Gastrocnemius medialis (tissue), 4 donors: ENCODE results near the gene C19orf85.

Experiments
- POLR2A ChIP-seq, 2 donors: fragments of 450-650 bp; IDR thresholded peaks; one replicate each; pipeline ENCODE4 v1.6.1; 2017; ENCODE audit warnings: antibody characterized with exemption in 2 of 2, mild to moderate bottlenecking in 2 of 2, moderate library complexity in 2 of 2
- TF ChIP-seq, protein P1 (sequence below), 5 experiments: fragments of 450-650 bp in 3 of 5; fragments of 200-600 bp in 2 of 5; sonication (generic) in 2 of 5; IDR thresholded peaks in 4 of 5; conservative IDR thresholded peaks in 1 of 5; 1 replicate in 4 of 5; 2 replicates in 1 of 5; pipeline ENCODE4 v1.5.1; 2016 to 2019; ENCODE audit warnings: antibody characterized with exemption in 5 of 5, mild to moderate bottlenecking in 3 of 5, moderate library complexity in 3 of 5

DNA sequence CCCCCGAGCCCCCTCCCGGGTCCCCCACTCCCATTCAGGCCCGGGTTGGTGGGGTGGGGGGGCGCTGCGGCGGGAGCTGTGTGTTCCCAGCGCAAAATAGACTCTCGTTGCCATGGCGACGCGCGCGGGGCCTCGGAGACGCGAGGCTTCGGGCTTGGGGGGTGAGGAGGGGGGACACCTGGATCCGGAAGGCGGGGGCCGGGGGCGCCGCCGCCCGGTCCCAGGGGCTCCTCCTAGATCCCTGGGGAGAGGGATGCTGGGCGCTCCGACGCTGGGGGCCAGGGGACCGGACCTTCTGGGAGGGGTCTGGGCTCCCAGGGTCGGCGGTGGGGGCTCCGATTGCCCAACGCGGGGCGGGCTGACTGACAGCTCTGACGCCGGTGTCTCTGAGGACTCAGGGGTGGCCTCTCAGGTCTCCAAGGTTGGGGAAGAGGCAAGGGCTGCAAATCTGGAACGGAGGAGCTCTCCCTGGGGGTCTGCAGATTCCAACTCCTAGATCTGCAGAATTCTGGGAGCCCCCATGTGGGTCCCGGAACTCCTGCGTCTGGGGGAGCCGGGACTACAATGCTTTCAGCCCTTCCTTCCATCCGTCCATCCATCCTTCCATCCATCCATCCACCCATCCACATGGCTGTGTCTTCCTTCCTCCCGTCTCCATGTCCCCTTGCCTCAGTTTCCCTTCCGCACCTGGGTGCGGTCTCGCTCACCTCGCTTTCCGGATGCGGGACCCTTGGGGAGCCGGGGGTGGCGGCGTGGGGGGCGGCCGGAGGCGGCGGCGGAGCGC is 12.4 kb downstream of the C19orf85 start:
- TF ChIP-seq, protein P1, sequence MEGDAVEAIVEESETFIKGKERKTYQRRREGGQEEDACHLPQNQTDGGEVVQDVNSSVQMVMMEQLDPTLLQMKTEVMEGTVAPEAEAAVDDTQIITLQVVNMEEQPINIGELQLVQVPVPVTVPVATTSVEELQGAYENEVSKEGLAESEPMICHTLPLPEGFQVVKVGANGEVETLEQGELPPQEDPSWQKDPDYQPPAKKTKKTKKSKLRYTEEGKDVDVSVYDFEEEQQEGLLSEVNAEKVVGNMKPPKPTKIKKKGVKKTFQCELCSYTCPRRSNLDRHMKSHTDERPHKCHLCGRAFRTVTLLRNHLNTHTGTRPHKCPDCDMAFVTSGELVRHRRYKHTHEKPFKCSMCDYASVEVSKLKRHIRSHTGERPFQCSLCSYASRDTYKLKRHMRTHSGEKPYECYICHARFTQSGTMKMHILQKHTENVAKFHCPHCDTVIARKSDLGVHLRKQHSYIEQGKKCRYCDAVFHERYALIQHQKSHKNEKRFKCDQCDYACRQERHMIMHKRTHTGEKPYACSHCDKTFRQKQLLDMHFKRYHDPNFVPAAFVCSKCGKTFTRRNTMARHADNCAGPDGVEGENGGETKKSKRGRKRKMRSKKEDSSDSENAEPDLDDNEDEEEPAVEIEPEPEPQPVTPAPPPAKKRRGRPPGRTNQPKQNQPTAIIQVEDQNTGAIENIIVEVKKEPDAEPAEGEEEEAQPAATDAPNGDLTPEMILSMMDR (IDR thresholded peaks at IDR 0.05 in 4 of 5, conservative IDR thresholded peaks at IDR 0.05 in 1 of 5), result no peak
- TF ChIP-seq POLR2A (IDR thresholded peaks at IDR 0.05), result no peak
